ENCODE measurements around the gene VPS33B. TPM values are rescaled to one million over a fixed set of nuclear protein-coding genes. Genes with fewer than 3 reads are reported as not detected.
"Not testable (repeated sequence)": the region's sequence is repeated elsewhere in the genome, so short reads cannot be mapped to it uniquely, and the experiment has no call there.

Gene VPS33B
- 16.1 and 18.8 TPM in 2 replicates for total RNA-seq (2014; rRNA removed; shearing (Covaris generic))
- 12.5 and 15.1 TPM in 2 replicates for polyA plus RNA-seq (2015; cell fraction: cytosol; rRNA removed)
- 42.9 and 56.6 TPM in 2 replicates for polyA plus RNA-seq (2015; cell fraction: nucleus; rRNA removed)

- peak; percentile 87 for DNase-seq (ENCODE audit: low read depth, low spot score)
- in situ Hi-C loops (cut with HindIII; ENCODE audit: low pct_unique_long_range_greater_than_20kb, low sequenced_read_pairs): no loop called here
These were observed at the start of gene VPS33B for GRCh38 chr15:91022075-91022831. TSS of gene VPS33B (minus strand) at chr15:91022594. CDS start at chr15:91022249, 345 bp downstream.

GRCh38 chr15:91072161-91072560, 49.8 kb upstream of the VPS33B start:
- in situ Hi-C loops (cut with HindIII; ENCODE audit: low pct_unique_long_range_greater_than_20kb, low sequenced_read_pairs): no loop called here
- no peak for DNase-seq (ENCODE audit: low read depth, low spot score)

GRCh38 chr15:91070872-91071271, 48.5 kb upstream of the VPS33B start:
- no peak for DNase-seq (ENCODE audit: low read depth, low spot score)
- in situ Hi-C loops (cut with HindIII; ENCODE audit: low pct_unique_long_range_greater_than_20kb, low sequenced_read_pairs): no loop called here

GRCh38 chr15:91068966-91069365, 46.6 kb upstream of the VPS33B start:
- in situ Hi-C loops (cut with HindIII; ENCODE audit: low pct_unique_long_range_greater_than_20kb, low sequenced_read_pairs): no loop called here
- no peak for DNase-seq (ENCODE audit: low read depth, low spot score)

GRCh38 chr15:91068436-91068835, 46.0 kb upstream of the VPS33B start:
- in situ Hi-C loops (cut with HindIII; ENCODE audit: low pct_unique_long_range_greater_than_20kb, low sequenced_read_pairs): no loop called here
- no peak for DNase-seq (ENCODE audit: low read depth, low spot score)

- in situ Hi-C loops (cut with HindIII; ENCODE audit: low pct_unique_long_range_greater_than_20kb, low sequenced_read_pairs): no loop called here
- DNase-seq (ENCODE audit: low read depth, low spot score): no peak
These were observed 44.6 kb upstream of the VPS33B start for GRCh38 chr15:91067036-91067435.

- no peak for DNase-seq (ENCODE audit: low read depth, low spot score)
- in situ Hi-C loops (cut with HindIII; ENCODE audit: low pct_unique_long_range_greater_than_20kb, low sequenced_read_pairs): no loop called here
These were observed 43.1 kb upstream of the VPS33B start for GRCh38 chr15:91065505-91065904.

- in situ Hi-C loops (cut with HindIII; ENCODE audit: low pct_unique_long_range_greater_than_20kb, low sequenced_read_pairs): no loop called here
- no peak for DNase-seq (ENCODE audit: low read depth, low spot score)
These were observed 39.6 kb upstream of the VPS33B start for GRCh38 chr15:91061997-91062396.

GRCh38 chr15:91061230-91061629, 38.8 kb upstream of the VPS33B start:
- in situ Hi-C loops (cut with HindIII; ENCODE audit: low pct_unique_long_range_greater_than_20kb, low sequenced_read_pairs): no loop called here
- DNase-seq (ENCODE audit: low read depth, low spot score): no peak

GRCh38 chr15:91055548-91056331, 33.3 kb upstream of the VPS33B start:
- DNase-seq (ENCODE audit: low read depth, low spot score): peak; percentile 87
- in situ Hi-C loops (cut with HindIII; ENCODE audit: low pct_unique_long_range_greater_than_20kb, low sequenced_read_pairs): no loop called here

GRCh38 chr15:91054816-91055215, 32.4 kb upstream of the VPS33B start:
- in situ Hi-C loops (cut with HindIII; ENCODE audit: low pct_unique_long_range_greater_than_20kb, low sequenced_read_pairs): no loop called here
- DNase-seq (ENCODE audit: low read depth, low spot score): no peak

GRCh38 chr15:91051248-91051647, 28.9 kb upstream of the VPS33B start:
- in situ Hi-C loops (cut with HindIII; ENCODE audit: low pct_unique_long_range_greater_than_20kb, low sequenced_read_pairs): no loop called here
- no peak for DNase-seq (ENCODE audit: low read depth, low spot score)

GRCh38 chr15:91050128-91050455, 27.7 kb upstream of the VPS33B start:
- in situ Hi-C loops (cut with HindIII; ENCODE audit: low pct_unique_long_range_greater_than_20kb, low sequenced_read_pairs): no loop called here

GRCh38 chr15:91049378-91050127, 27.2 kb upstream of the VPS33B start:
- DNase-seq (ENCODE audit: low read depth, low spot score): peak; percentile 83
- in situ Hi-C loops (cut with HindIII; ENCODE audit: low pct_unique_long_range_greater_than_20kb, low sequenced_read_pairs): no loop called here

More at GRCh38 chr15:91050128-91050455, 27.7 kb upstream of the VPS33B start:
- DNase-seq (ENCODE audit: low read depth, low spot score): no peak

- DNase-seq (ENCODE audit: low read depth, low spot score): no peak
- in situ Hi-C loops (cut with HindIII; ENCODE audit: low pct_unique_long_range_greater_than_20kb, low sequenced_read_pairs): no loop called here
These were observed 25.3 kb upstream of the VPS33B start for GRCh38 chr15:91047545-91048199.

GRCh38 chr15:91046056-91046455, 23.7 kb upstream of the VPS33B start:
- DNase-seq (ENCODE audit: low read depth, low spot score); in situ Hi-C loops (cut with HindIII; ENCODE audit: low pct_unique_long_range_greater_than_20kb, low sequenced_read_pairs): not testable (repeated sequence)

GRCh38 chr15:91045065-91045464, 22.7 kb upstream of the VPS33B start:
- in situ Hi-C loops (cut with HindIII; ENCODE audit: low pct_unique_long_range_greater_than_20kb, low sequenced_read_pairs): no loop called here
- no peak for DNase-seq (ENCODE audit: low read depth, low spot score)
